Hematopoietic multipotent progenitor cell (in vitro differentiated cells): ENCODE measurements around the gene GALNT8. TPM values are rescaled to one million over a fixed set of nuclear protein-coding genes. Genes with fewer than 3 reads are reported as not detected.
"Not testable (repeated sequence)": the region's sequence is repeated elsewhere in the genome, so short reads cannot be mapped to it uniquely, and the experiment has no call there.

Source experiments
- DNase-seq, 3 donors: peaks; one replicate each; pipeline ENCODE4 v3.0.0-alpha.2; 2011 to 2015; ENCODE audit warnings: low read depth in 2 of 3, low spot score in 2 of 3
- total RNA-seq: library from RNA; depleted of rRNA; stranded (reverse); fragments of >200 nt; gene quantifications from one replicate; pipeline ENCODE4 v1.2.3, GENCODE V29; 2012

GALNT8 gene
- total RNA-seq, result 1.1 TPM

- no peak for DNase-seq
Measured at GRCh38 chr12:4719821-4720636, at the start of gene GALNT8. GALNT8 (plus strand) TSS chr12:4720400; CDS start chr12:4720678, 278 bp downstream.

GRCh38 chr12:4679711-4680110 is 40.5 kb upstream of the GALNT8 start:
- DNase-seq, result no peak

- no peak for DNase-seq
Measured at GRCh38 chr12:4681732-4682131, 38.5 kb upstream of the GALNT8 start.

GRCh38 chr12:4685317-4685716 is 34.9 kb upstream of the GALNT8 start:
- no peak for DNase-seq

GRCh38 chr12:4690760-4691159 is 29.4 kb upstream of the GALNT8 start:
- DNase-seq, result no peak

- DNase-seq, result no peak
Measured at GRCh38 chr12:4700621-4701026, 19.6 kb upstream of the GALNT8 start.

GRCh38 chr12:4701395-4702190 is 18.6 kb upstream of the GALNT8 start:
- DNase-seq, result no peak

GRCh38 chr12:4703676-4704075 is 16.5 kb upstream of the GALNT8 start:
- no peak for DNase-seq

- no peak for DNase-seq
Measured at GRCh38 chr12:4705824-4706223, 14.4 kb upstream of the GALNT8 start.

GRCh38 chr12:4707306-4707705 is 12.9 kb upstream of the GALNT8 start:
- no peak for DNase-seq

GRCh38 chr12:4710113-4710512 is 10.1 kb upstream of the GALNT8 start:
- DNase-seq, result no peak

GRCh38 chr12:4714879-4715278 is 5.3 kb upstream of the GALNT8 start:
- no peak for DNase-seq

GRCh38 chr12:4717806-4718205 is 2.4 kb upstream of the GALNT8 start:
- no peak for DNase-seq

- DNase-seq, result no peak
Measured at GRCh38 chr12:4720637-4720995, 416 bp downstream of the GALNT8 start.

GRCh38 chr12:4721587-4721986 is 1.4 kb downstream of the GALNT8 start:
- DNase-seq, result not testable (repeated sequence)

- DNase-seq, result no peak
Measured at GRCh38 chr12:4723226-4723625, 3.0 kb downstream of the GALNT8 start.

- no peak for DNase-seq
Measured at GRCh38 chr12:4725057-4725456, 4.9 kb downstream of the GALNT8 start.

- DNase-seq, result no peak
Measured at GRCh38 chr12:4734625-4735340, 14.6 kb downstream of the GALNT8 start.

GRCh38 chr12:4736091-4736490 is 15.9 kb downstream of the GALNT8 start:
- DNase-seq, result no peak

- DNase-seq, result no peak
Measured at GRCh38 chr12:4738541-4738940, 18.3 kb downstream of the GALNT8 start.

- DNase-seq, result no peak
Measured at GRCh38 chr12:4742416-4742970, 22.3 kb downstream of the GALNT8 start.
